NB4 (cell line): ENCODE data around the gene TTBK2.

Experiments
- CTCF ChIP-seq: IDR thresholded peaks from one replicate; pipeline ENCODE4 v1.5.1; 2012; ENCODE audit warnings: low read depth, low read length
- MAX ChIP-seq: IDR thresholded peaks from 2 replicates; pipeline ENCODE4 v1.6.1; 2011; ENCODE audit warnings: low read depth, low read length
- MYC ChIP-seq: IDR thresholded peaks from 2 replicates; pipeline ENCODE4 v1.6.1; 2011; ENCODE audit warnings: low read depth, low read length
- POLR2A ChIP-seq: IDR thresholded peaks from 2 replicates; pipeline ENCODE4 v1.6.1; 2011; ENCODE audit warnings: mild to moderate bottlenecking; ENCODE audit not compliant: insufficient read length; ENCODE audit errors: extremely low read depth

- no peak for TF ChIP-seq MYC
- TF ChIP-seq CTCF, result no peak
- no peak for TF ChIP-seq POLR2A
- TF ChIP-seq MAX, result no peak
Observed at GRCh38 chr15:42784705-42785104, 135.9 kb downstream of the TTBK2 start.
